Measurements from ENCODE around the gene AGA. TPM values are rescaled to one million over a fixed set of nuclear protein-coding genes. Genes with fewer than 3 reads are reported as not detected.

AGA gene
- total RNA-seq, 4 donors from 2014 or later = 8.4 to 25.1 (median 14.7) TPM

- Histone ChIP-seq H3K36me3 (no peaks in the 10 kb centered on the region), H3K27ac (no peak overlapping the region), H3K4me3 (no peak overlapping the region), H3K27me3 (no peaks in the 10 kb centered on the region), H3K9me3 (no peaks in the 10 kb centered on the region), H3K4me1 (no peaks in the 10 kb centered on the region)
- TF ChIP-seq CTCF (IDR thresholded peaks at IDR 0.05) = no peak
- no peak for TF ChIP-seq EP300 (IDR thresholded peaks at IDR 0.05)
- no peak for TF ChIP-seq POLR2A (IDR thresholded peaks at IDR 0.05)
- DNase-seq (ENCODE audit: low spot score in 2 of 2) = no peak
These were observed 40.1 kb upstream of the AGA start for GRCh38 chr4:177482367-177482766.

- H3K9me3 ChIP-seq = no peaks in the 10 kb centered on the region
- H3K4me1 ChIP-seq = no peaks in the 10 kb centered on the region
- DNase-seq (ENCODE audit: low spot score in 2 of 2) = no peak
- no peaks in the 10 kb centered on the region for H3K27me3 ChIP-seq
- WGBS, 2 donors = 87 to 98% methylated on average over 2 of the region's 2 CpGs
- no peak overlapping the region for H3K27ac ChIP-seq
- no peak for TF ChIP-seq CTCF (IDR thresholded peaks at IDR 0.05)
- TF ChIP-seq POLR2A (IDR thresholded peaks at IDR 0.05) = no peak
- no peak for TF ChIP-seq EP300 (IDR thresholded peaks at IDR 0.05)
- no peak overlapping the region for H3K4me3 ChIP-seq
- H3K36me3 ChIP-seq = no peaks in the 10 kb centered on the region
These were observed 38.6 kb upstream of the AGA start for GRCh38 chr4:177480795-177481194.

- Histone ChIP-seq H3K4me1 (no peaks in the 10 kb centered on the region), H3K36me3 (no peaks in the 10 kb centered on the region), H3K27ac (no peak overlapping the region), H3K4me3 (no peak overlapping the region), H3K9me3 (no peaks in the 10 kb centered on the region), H3K27me3 (no peaks in the 10 kb centered on the region)
- no peak for DNase-seq (ENCODE audit: low spot score in 2 of 2)
- TF ChIP-seq POLR2A (IDR thresholded peaks at IDR 0.05) = no peak
- no peak for TF ChIP-seq CTCF (IDR thresholded peaks at IDR 0.05)
- no peak for TF ChIP-seq EP300 (IDR thresholded peaks at IDR 0.05)
- 75 to 90% methylated on average over 4 of the region's 4 CpGs for WGBS, 2 donors
These were observed 36.8 kb upstream of the AGA start for GRCh38 chr4:177479063-177479462.

GRCh38 chr4:177478496-177478895 is 36.3 kb upstream of the AGA start:
- Histone ChIP-seq H3K9me3 (no peaks in the 10 kb centered on the region), H3K4me3 (no peak overlapping the region), H3K36me3 (no peaks in the 10 kb centered on the region), H3K4me1 (no peaks in the 10 kb centered on the region), H3K27ac (no peak overlapping the region), H3K27me3 (no peaks in the 10 kb centered on the region)
- WGBS, 2 donors = 23 to 35% methylated on average over 2 of the region's 2 CpGs
- TF ChIP-seq EP300 (IDR thresholded peaks at IDR 0.05) (no peak), CTCF (IDR thresholded peaks at IDR 0.05) (no peak), POLR2A (IDR thresholded peaks at IDR 0.05) (no peak)
- no peak for DNase-seq (ENCODE audit: low spot score in 2 of 2)

GRCh38 chr4:177473991-177474390 is 31.8 kb upstream of the AGA start:
- no peaks in the 10 kb centered on the region for H3K4me1 ChIP-seq
- TF ChIP-seq POLR2A (IDR thresholded peaks at IDR 0.05) (no peak), CTCF (IDR thresholded peaks at IDR 0.05) (no peak), EP300 (IDR thresholded peaks at IDR 0.05) (no peak)
- 48 to 75% methylated on average over 1 of the region's 1 CpG for WGBS, 2 donors
- no peak overlapping the region for H3K27ac ChIP-seq
- DNase-seq (ENCODE audit: low spot score in 2 of 2) = no peak
- peaks cover 0 to 3% (median 0%) of the 10 kb centered on the region in 4 donors for H3K9me3 ChIP-seq
- no peaks in the 10 kb centered on the region for H3K27me3 ChIP-seq
- H3K36me3 ChIP-seq = no peaks in the 10 kb centered on the region
- no peak overlapping the region for H3K4me3 ChIP-seq
